ENCODE data around the gene ARVCF. TPM values are rescaled to one million over a fixed set of nuclear protein-coding genes. Genes with fewer than 3 reads are reported as not detected.
"Not testable (repeated sequence)": the region's sequence is repeated elsewhere in the genome, so short reads cannot be mapped to it uniquely, and the experiment has no call there.

Gene ARVCF
- total RNA-seq, 1 experiment from 2014 or later, result 4.2 TPM

DNA sequence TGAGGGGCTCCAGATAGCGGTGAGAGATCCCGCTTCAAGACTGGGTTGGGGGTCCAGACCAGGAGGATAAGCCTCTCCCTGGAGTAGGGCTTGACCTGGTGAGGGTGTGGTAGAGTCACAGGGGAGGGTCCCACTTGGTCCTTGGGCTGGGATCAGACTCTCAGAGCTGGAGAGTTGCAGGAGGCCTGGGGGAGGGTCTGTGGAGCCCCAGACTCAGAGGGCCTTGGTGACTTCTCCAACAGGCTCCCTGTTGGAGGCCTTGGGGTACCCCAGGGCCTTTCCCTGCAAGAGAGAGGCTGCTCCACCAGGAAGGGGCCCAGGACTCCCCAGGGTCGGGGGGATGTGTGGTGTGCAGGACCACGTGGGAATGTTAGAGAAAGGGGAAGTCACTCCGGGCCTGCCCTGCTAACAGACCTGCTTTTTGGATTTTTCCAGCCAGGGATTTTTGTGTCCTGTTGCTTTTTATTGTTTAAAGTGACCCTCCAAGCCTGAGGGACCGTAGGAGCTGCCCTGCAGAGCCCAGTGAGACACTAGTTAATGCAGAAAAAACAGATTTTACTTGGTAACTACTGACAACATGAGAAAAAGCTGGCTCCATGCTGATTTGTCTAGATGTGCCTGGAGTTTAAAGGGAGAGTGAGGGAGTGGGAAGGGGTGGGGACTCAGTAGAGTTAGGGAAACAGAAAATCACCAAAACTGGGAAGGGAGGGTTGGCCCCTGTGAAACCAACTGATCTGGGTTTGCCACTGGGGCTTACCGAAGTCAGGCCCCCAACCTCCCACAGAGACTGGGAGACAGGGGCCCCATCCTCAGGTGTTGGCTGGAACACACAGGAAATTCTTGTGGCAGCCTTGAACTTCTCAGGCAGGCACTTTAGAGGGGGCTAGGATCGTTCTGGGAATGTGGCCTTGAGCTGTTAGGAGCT lies 74.2 kb downstream of the ARVCF start:
- no peaks in the 10 kb centered on the region for H3K27me3 ChIP-seq
- peak overlapping the region; percentile 95 for H3K27ac ChIP-seq
- peaks cover 9% of the 10 kb centered on the region for H3K4me1 ChIP-seq
- no peaks in the 10 kb centered on the region for H3K9me3 ChIP-seq (replicated peaks)
- peak overlapping the region; percentile 95 for H3K4me3 ChIP-seq
- peaks cover 2% of the 10 kb centered on the region for H3K36me3 ChIP-seq
- peak; percentile 60 to 63 for DNase-seq

DNA sequence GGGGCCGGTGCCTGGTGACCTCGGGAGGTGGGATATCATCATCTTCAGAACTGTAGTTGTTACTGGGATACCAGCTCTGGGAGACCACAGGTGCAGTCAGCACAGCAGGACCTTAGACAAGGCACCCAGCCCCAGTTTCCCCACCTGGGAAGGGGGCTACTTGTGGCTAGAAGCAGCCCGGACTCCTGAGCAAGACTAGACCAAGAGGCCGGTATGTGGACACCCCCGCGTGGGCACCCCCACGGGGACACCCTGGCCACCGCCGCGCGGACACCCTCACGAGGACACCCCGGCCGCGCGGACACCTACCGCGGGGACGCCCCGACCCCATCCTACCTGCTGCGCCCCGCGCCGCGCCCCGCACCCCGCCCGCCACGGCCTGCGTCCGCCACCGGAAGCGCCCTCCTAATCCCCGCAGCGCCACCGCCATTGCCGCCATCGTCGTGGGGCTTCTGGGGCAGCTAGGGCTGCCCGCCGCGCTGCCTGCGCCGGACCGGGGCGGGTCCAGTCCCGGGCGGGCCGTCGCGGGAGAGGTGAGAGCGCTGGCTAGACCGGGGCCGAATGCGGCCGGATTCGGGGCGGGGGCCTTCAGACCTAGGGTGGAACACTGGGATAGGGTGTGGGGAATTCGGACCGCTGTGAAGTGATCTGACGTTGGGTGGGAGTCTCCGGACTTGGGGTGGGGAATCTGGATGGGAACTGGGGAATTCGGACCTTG lies 75.1 kb downstream of the ARVCF start, which contains the start of the genes COMT and TXNRD2:
Gene COMT, plus strand, starts transcription at position 408 of the 718 bp plus-strand sequence. CDS start 20,755 bp downstream, outside the sequence.
Gene TXNRD2, minus strand, starts transcription at position 454 of the 718 bp plus-strand sequence. Its CDS starts 15 bp downstream, at position 439.
- peak; percentile 80 to 82 for DNase-seq
- H3K27ac ChIP-seq, result peak within 1 kb of the TSS; percentile 95

DNA sequence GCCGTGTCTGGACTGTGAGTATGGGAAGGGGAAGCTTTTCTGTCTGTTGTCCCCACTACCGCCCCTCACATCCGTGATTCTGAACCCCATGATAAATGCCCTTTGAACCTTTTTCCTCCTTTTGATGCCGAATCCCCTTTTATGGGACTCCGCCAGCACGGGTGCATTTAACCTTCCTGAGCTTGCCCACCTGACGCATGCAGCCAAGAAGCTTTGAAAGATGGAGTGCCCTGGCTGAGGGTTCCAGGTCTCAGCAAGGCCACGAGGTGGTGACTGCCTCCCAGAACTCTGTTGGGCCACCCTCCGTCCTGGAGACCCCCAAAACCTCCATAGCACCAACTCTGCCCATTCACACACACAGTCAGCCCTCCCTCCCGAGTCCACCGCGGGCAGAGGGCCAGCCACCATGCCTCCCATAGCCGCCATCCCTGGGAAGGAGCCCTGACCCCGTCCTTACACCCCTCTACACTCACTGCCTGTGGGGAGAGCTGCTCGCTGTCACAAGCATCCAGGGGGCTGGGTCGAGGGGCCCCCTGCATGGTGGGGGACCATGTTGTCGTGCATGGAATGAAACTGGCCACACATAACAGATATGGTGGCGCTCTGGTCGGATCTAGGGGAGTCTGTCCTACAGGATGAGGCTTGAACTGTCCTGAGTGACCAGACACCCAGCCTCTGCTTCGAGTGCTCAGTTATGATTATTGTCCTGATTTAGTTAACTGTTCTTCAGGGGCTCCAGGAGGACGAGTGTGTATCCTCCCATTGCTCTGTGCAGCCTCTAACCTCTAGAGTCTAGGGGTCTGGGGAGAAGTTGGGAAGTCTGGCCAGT lies 75.9 kb downstream of the ARVCF start:
- peaks cover 9% of the 10 kb centered on the region for H3K4me1 ChIP-seq
- H3K4me3 ChIP-seq, result peak overlapping the region; percentile 95
- no peak for DNase-seq
- H3K27me3 ChIP-seq, result no peaks in the 10 kb centered on the region
- H3K27ac ChIP-seq, result peak overlapping the region; percentile 95
- H3K36me3 ChIP-seq, result no peaks in the 10 kb centered on the region; the same call in 1 of the 2 replicates
- 0 out of 2 replicates have a peak, but pooled peaks cover 3% of the 10 kb centered on the region for H3K9me3 ChIP-seq (replicated peaks)

More for the DNA sequence above, 75.1 kb downstream of the ARVCF start, which contains the start of the genes COMT and TXNRD2:
- Histone ChIP-seq H3K4me3 (peak within 1 kb of the TSS; percentile 95), H3K4me1 (peaks cover 9% of the 10 kb centered on the region), H3K27me3 (no peaks in the 10 kb centered on the region), H3K9me3 (replicated peaks) (0 out of 2 replicates have a peak, but pooled peaks cover 3% of the 10 kb centered on the region), H3K36me3 (no peaks in the 10 kb centered on the region; the same call in 1 of the 2 replicates)

GRCh38 chr22:19937616-19938473 lies 78.8 kb downstream of the ARVCF start:
- Histone ChIP-seq H3K4me3 (no peak overlapping the region), H3K36me3 (no peaks in the 10 kb centered on the region), H3K27me3 (no peaks in the 10 kb centered on the region), H3K27ac (no peak overlapping the region), H3K4me1 (no peaks in the 10 kb centered on the region), H3K9me3 (replicated peaks) (0 out of 2 replicates have a peak, but pooled peaks cover 3% of the 10 kb centered on the region)
- DNase-seq, result no peak

- Histone ChIP-seq H3K36me3 (no peaks in the 10 kb centered on the region), H3K27me3 (no peaks in the 10 kb centered on the region), H3K27ac (no peak overlapping the region), H3K4me1 (no peaks in the 10 kb centered on the region), H3K9me3 (replicated peaks) (0 out of 2 replicates have a peak, but pooled peaks cover 3% of the 10 kb centered on the region), H3K4me3 (no peak overlapping the region)
- DNase-seq, result no peak
Observed at GRCh38 chr22:19936513-19936912, 80.1 kb downstream of the ARVCF start.

DNA sequence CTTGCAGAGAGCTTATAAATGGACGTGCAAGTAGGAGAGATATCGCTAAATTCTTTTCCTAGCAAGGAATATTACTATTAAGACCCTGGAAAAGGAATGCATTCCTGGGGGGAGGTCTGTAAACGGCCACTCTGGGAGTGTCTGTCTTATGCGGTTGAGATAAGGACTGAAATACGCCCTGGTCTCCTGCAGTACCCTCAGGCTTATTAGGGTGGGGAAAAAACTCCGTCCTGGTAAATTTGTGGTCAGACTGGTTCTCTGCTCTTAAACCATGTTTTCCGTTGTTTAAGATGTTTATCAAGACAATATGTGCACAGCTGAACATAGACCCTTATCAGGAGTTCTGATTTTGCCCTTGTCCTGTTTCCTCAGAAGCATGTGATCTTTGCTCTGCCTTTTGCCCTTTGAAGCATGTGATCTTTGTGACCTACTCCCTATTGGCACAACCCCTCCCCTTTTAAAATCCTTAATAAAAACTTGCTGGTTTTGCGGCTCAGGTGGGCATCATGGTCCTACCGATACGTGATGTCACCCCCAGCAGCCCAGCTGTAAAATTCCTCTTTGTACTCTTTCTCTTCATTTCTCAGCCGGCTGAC lies 81.4 kb downstream of the ARVCF start:
- H3K9me3 ChIP-seq (replicated peaks); H3K27me3 ChIP-seq; H3K36me3 ChIP-seq; H3K4me1 ChIP-seq; DNase-seq; H3K4me3 ChIP-seq; H3K27ac ChIP-seq: not testable (repeated sequence)

DNA sequence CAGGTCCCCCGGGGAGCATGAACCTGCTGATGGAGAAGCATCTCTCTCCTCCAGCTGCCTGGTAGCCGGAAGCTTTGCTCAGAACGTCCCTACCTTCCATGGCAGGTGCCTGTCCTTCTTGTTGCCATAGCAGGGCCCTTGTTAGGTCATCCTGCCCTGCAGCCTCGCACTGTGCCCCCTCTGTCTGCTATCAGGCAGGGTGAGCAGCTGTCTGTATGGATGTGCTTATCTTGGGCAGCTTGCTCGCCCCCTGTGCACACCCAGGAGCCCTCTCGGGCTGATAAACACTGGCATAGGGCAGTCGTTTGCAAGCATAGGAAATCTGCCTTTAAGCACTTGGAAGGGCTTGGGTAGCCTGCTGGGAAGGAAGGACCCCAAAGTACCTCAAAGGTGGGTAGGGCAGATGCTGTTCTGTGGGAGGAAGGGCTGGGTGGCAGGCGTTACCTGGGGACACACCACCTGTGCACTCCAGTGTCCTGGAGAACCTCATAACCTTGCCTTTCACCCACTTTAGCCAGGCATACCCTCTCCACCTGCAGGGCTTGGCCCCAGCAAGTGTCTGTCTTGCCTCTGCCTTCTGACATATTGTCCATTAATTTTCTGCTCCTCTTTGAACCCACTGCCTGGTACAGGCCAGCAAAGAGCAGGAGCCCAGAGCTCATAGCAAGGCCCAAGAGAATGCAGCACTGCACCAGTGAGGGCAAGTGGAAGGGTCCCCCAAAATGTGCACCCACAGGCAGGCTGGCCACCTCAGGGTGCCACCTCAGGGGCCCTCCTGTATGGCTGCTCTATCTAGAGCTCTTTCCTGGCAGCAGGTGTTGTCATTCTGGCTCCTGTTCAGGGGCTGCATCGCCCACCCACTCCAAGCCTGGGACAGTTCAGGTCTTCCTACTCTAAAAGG lies 83.0 kb downstream of the ARVCF start:
- Histone ChIP-seq H3K27ac (no peak overlapping the region), H3K36me3 (no peaks in the 10 kb centered on the region)
- no peak for DNase-seq

DNA sequence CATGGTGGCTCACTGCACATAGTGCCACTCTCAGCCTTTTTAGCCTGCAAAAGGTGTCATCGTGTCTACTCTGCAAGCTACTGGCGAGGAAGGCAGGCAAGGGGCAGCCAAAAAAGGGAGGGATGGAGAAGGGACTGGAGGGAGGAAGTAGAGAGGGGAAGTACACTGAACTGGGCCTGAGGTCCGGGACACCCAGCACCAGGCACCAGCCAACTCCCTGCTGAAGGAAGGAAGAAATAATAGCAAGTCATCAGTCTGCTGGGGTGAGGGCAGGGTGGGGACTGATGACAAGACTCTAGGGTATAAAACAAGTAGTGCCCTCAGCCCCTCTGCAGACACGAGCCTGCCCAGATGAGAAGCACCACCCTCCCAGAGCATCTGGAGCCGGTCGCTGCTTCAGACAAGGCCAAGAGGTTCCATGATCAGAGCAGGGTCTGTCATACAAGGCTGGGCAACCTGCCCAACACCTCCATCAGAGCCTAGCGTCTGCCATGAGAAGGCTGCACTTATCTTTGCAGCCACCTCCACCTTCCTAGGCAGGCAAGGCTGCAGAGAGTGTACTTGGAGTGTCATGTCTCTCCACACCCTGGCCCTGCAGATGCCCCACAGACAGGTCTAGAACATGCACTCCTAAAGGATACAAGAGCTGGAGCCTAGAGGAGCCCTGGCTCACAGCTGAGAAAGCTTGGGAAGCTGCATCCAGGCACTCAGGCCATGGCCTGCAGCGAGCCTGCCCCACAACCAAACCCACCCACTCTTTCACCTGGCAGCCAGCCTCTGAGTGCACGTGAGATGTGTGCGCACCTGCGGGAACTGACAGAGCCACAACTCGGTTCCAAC lies 84.0 kb downstream of the ARVCF start:
- Histone ChIP-seq H3K27ac (no peak overlapping the region), H3K27me3 (no peaks in the 10 kb centered on the region), H3K4me3 (no peak overlapping the region), H3K4me1 (no peaks in the 10 kb centered on the region), H3K36me3 (no peaks in the 10 kb centered on the region), H3K9me3 (replicated peaks) (0 out of 2 replicates have a peak, but pooled peaks cover 3% of the 10 kb centered on the region)
- DNase-seq, result no peak

More for the DNA sequence above, 83.0 kb downstream of the ARVCF start:
- H3K27me3 ChIP-seq, result no peaks in the 10 kb centered on the region
- H3K4me3 ChIP-seq, result no peak overlapping the region
- no peaks in the 10 kb centered on the region for H3K4me1 ChIP-seq
- H3K9me3 ChIP-seq (replicated peaks), result 0 out of 2 replicates have a peak, but pooled peaks cover 3% of the 10 kb centered on the region

GRCh38 chr22:19931514-19931913 lies 85.1 kb downstream of the ARVCF start:
- Histone ChIP-seq H3K4me1 (no peaks in the 10 kb centered on the region), H3K27me3 (no peaks in the 10 kb centered on the region), H3K4me3 (no peak overlapping the region), H3K9me3 (replicated peaks) (0 out of 2 replicates have a peak, but pooled peaks cover under 1% of the 10 kb centered on the region), H3K36me3 (no peaks in the 10 kb centered on the region), H3K27ac (no peak overlapping the region)
- no peak for DNase-seq

DNA sequence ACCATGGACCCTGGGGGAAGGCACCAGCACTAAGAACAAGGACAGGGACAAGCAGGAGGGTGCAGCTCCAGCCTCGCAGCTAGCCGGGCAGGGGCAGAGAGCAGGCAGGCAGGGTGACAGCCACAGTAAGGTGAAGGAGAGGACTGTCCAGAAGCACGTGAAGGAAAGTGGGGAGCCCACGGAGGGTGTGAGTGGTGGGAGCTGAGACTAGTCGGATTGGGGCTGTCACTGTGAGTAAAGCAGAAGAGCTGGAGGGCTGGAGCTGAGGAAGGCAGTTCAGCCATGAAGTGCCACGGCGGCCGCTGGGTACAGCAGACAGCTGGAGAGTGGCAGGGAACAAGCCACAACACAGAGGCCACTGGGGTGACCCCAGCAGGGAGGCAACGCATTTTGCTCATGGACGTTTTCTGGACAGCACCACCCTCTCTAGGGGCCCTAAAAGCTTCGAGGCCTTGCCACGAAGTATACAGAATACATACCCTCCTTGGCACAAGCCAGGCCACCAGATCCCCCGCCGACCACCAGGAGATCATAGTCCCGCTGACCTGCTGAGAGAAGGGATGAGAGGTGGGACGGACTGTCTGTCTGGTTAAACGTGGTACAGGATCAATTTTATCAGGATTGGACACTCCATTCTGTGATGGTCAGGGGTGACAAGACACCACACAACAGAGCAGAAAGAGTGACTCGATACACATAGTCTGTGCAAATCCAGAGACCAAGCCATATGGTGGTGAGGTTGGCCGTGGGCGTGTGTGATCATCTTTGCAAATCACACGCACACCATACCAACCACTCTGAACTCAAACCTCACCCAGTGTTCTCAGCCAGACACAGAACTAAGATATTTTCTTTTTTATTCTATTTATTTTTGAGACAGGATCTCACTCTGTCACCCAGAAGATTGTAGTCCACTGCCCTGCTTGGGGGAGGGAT lies 85.8 kb downstream of the ARVCF start:
- no peaks in the 10 kb centered on the region for H3K27me3 ChIP-seq
- no peak overlapping the region for H3K27ac ChIP-seq
- H3K4me1 ChIP-seq, result no peaks in the 10 kb centered on the region
- no peak for DNase-seq
- H3K9me3 ChIP-seq (replicated peaks), result no peaks in the 10 kb centered on the region
- no peaks in the 10 kb centered on the region for H3K36me3 ChIP-seq
- H3K4me3 ChIP-seq, result no peak overlapping the region

Measured in SJCRH30 (cell line).